Parathyroid adenoma (tissue), 2 donors: ENCODE measurements around the gene CEACAM8.

Source experiments
- H2AFZ ChIP-seq: fragments of 300-600 bp; sonication (generic); one replicate; pipeline ENCODE4 v1.7.0; 2017; ENCODE audit warnings: antibody characterized with exemption, mild to moderate bottlenecking
- H3K27ac ChIP-seq: fragments of 300-600 bp; sonication (generic); one replicate; pipeline ENCODE4 v1.7.0; 2017
- H3K27me3 ChIP-seq: fragments of 300-600 bp; sonication (generic); one replicate; pipeline ENCODE4 v1.7.0; 2017; ENCODE audit warnings: low read length; ENCODE audit not compliant: control insufficient read depth, insufficient read depth
- H3K36me3 ChIP-seq: fragments of 300-600 bp; sonication (generic); one replicate; pipeline ENCODE4 v1.7.0; 2017; ENCODE audit warnings: low read length; ENCODE audit not compliant: control insufficient read depth, insufficient read depth
- H3K4me1 ChIP-seq: fragments of 300-600 bp; sonication (generic); one replicate; pipeline ENCODE4 v1.7.0; 2017; ENCODE audit warnings: control low read depth
- H3K4me2 ChIP-seq: fragments of 300-600 bp; sonication (generic); one replicate; pipeline ENCODE4 v1.7.0; 2017; ENCODE audit warnings: low read length
- H3K4me3 ChIP-seq: fragments of 300-600 bp; sonication (generic); one replicate; pipeline ENCODE4 v1.7.0; 2017; ENCODE audit warnings: low read depth, low read length
- H3K79me2 ChIP-seq: fragments of 300-600 bp; sonication (generic); one replicate; pipeline ENCODE4 v1.7.0; 2017; ENCODE audit warnings: control low read depth
- H3K9ac ChIP-seq: fragments of 300-600 bp; sonication (generic); one replicate; pipeline ENCODE4 v1.7.0; 2017; ENCODE audit warnings: mild to moderate bottlenecking
- H3K9me3 ChIP-seq: fragments of 300-600 bp; sonication (generic); one replicate; pipeline ENCODE4 v1.7.0; 2017; ENCODE audit warnings: low read length; ENCODE audit not compliant: control insufficient read depth
- TF ChIP-seq, protein P1 (sequence below): fragments of 300-600 bp; sonication (generic); IDR thresholded peaks from one replicate; pipeline ENCODE4 v1.7.0; 2017; ENCODE audit warnings: antibody characterized with exemption, mild to moderate bottlenecking
- donor health status: primary hyperparathyroidism.

Gene CEACAM8

DNA sequence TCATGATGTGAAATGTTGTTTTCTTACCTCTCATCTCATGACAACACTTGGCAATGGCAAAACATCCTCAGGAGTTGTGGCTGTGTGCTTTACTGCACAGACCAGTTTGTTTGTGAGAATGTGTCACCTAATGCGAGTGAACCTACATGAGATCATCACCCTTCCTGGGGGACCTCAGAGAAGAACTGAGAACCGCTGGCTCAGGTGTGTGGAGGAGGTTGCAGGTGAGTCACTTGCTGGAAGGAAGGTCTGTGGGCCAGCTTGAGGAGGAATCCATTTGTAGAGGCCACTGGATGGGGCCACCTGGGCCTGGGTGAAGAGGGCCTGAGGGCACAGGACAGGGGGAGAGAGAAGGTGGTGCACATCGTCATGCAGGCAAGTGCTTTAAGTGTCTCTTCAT, 63.4 kb downstream of the CEACAM8 start:
- H3K4me3 ChIP-seq: no peak overlapping the region
- H3K27me3 ChIP-seq: no peaks in the 10 kb centered on the region
- H3K9ac ChIP-seq: no peak overlapping the region
- H3K9me3 ChIP-seq: no peaks in the 10 kb centered on the region
- no peaks in the 10 kb centered on the region for H3K4me1 ChIP-seq
- H3K4me2 ChIP-seq: no peak overlapping the region
- no peak overlapping the region for H2AFZ ChIP-seq
- no peaks in the 10 kb centered on the region for H3K79me2 ChIP-seq
- TF ChIP-seq, protein P1, sequence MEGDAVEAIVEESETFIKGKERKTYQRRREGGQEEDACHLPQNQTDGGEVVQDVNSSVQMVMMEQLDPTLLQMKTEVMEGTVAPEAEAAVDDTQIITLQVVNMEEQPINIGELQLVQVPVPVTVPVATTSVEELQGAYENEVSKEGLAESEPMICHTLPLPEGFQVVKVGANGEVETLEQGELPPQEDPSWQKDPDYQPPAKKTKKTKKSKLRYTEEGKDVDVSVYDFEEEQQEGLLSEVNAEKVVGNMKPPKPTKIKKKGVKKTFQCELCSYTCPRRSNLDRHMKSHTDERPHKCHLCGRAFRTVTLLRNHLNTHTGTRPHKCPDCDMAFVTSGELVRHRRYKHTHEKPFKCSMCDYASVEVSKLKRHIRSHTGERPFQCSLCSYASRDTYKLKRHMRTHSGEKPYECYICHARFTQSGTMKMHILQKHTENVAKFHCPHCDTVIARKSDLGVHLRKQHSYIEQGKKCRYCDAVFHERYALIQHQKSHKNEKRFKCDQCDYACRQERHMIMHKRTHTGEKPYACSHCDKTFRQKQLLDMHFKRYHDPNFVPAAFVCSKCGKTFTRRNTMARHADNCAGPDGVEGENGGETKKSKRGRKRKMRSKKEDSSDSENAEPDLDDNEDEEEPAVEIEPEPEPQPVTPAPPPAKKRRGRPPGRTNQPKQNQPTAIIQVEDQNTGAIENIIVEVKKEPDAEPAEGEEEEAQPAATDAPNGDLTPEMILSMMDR: no peak
- H3K27ac ChIP-seq: no peak overlapping the region
- H3K36me3 ChIP-seq: no peaks in the 10 kb centered on the region
